Adrenal gland (tissue), 12 donors: Measurements from ENCODE around the gene PLEKHA5. TPM values are rescaled to one million over a fixed set of nuclear protein-coding genes. Genes with fewer than 3 reads are reported as not detected.
A peak's percentile ranks its signal among the peaks of the same experiment; 100 is the strongest.
"Not testable (repeated sequence)": the region's sequence is repeated elsewhere in the genome, so short reads cannot be mapped to it uniquely, and the experiment has no call there.

ENCODE experiments used
- DNase-seq, 7 donors: peaks; one replicate each; pipeline ENCODE4 v3.0.0-alpha.2; 2019 to 2020
- H3K27ac ChIP-seq, 5 donors: fragments of 200-600 bp; sonication (generic) in 4 of 5; 1 replicate in 3 of 5; 2 replicates in 2 of 5; pipeline versions ENCODE4 v1.5.1 to v1.8.0; 2016 to 2020; ENCODE audit warnings: mild to moderate bottlenecking in 1 of 5
- H3K27me3 ChIP-seq: fragments of 200-600 bp; 2 replicates; pipeline ENCODE4 v1.8.0; 2021
- H3K36me3 ChIP-seq, 2 donors: fragments of 200-600 bp; replicated peaks in 1 of 2; 1 replicate in 1 of 2; 2 replicates in 1 of 2; pipeline versions ENCODE4 v1.5.1 to v1.8.0; 2018 to 2022
- H3K4me1 ChIP-seq, 2 donors: fragments of 200-600 bp; replicated peaks in 1 of 2; 1 replicate in 1 of 2; 2 replicates in 1 of 2; pipeline versions ENCODE4 v1.5.1 to v1.8.0; 2018 to 2021
- H3K4me3 ChIP-seq, 4 donors: fragments of 200-600 bp; sonication (generic) in 3 of 4; one replicate each; pipeline ENCODE4 v1.5.1; 2016 to 2018
- H3K9me3 ChIP-seq, 3 donors: fragments of 200-600 bp; sonication (generic) in 1 of 3; replicated peaks in 1 of 3; 1 replicate in 2 of 3; 2 replicates in 1 of 3; pipeline versions ENCODE4 v1.5.1 to v1.8.0; 2016 to 2021
- POLR2A ChIP-seq, 2 donors: fragments of 450-650 bp; IDR thresholded peaks; one replicate each; pipeline ENCODE4 v1.6.1; 2017; ENCODE audit warnings: antibody characterized with exemption in 2 of 2, mild to moderate bottlenecking in 2 of 2, moderate library complexity in 1 of 2
- WGBS, 4 donors: extraction: QIAGEN DNeasy Blood & Tissue Kit in 2 of 4; methylation state at CpG; one replicate each; pipeline versions ENCODE4 v1.1.5 to v1.1.7; 2013 to 2017; 5-methylcytosine and 5-hydroxymethylcytosine counted together
- intact Hi-C, 2 donors: fragments of 100-400 bp; cut with DNase I; formaldehyde crosslinking; loops; one replicate each; pipeline versions ENCODE4 v1.14.1 to v1.15.0; 2022 to 2023
- polyA plus RNA-seq, 3 donors: library from polyadenylated mRNA; stranded (reverse); fragments of 200-250 nt in 2 of 3; fragments of 350-450 nt in 1 of 3; fragmentation: Illumina TruSeq in 1 of 3; extraction: RNeasy Lipid Tissue Mini Kit (QIAGEN cat#74804) in 1 of 3; gene quantifications; one replicate each; pipeline ENCODE4 v1.2.3, GENCODE V29; 2013 to 2014
- total RNA-seq, 9 donors: library from RNA; depleted of rRNA in 4 of 9; stranded (reverse); fragments of >200 nt in 4 of 9; fragments of 120-200 nt in 1 of 9; fragmentation: NEBNext Ultra II Directional in 1 of 9; extraction: Animal tissue kit (Norgen Biotek cat#: 25700) in 1 of 9; gene quantifications; one replicate each; pipeline versions ENCODE4 v1.1.0 to v1.2.4, GENCODE V29; 2013 to 2023
- TF ChIP-seq, protein P1 (sequence below), 6 experiments: fragments of 450-650 bp in 4 of 6; fragments of 200-600 bp in 2 of 6; sonication (generic) in 1 of 6; IDR thresholded peaks; 1 replicate in 5 of 6; 2 replicates in 1 of 6; pipeline versions ENCODE4 v1.5.1 to v1.8.0; 2016 to 2021; ENCODE audit warnings: antibody characterized with exemption in 6 of 6, mild to moderate bottlenecking in 2 of 6, moderate library complexity in 1 of 6
- donor health status: healthy with polysubstance abuse.
- donor health status: Bipolar disorder and iron deficiency.
- donor health status: DM: yes; HTN: yes; CAD: no.
- donor health status: DM: no; HTN: no; CAD: no.
- donor health status: DM: no; HTN: no; CAD: no.
- donor health status: DM: yes; HTN: yes; CAD: no.

The PLEKHA5 gene
- total and polyA plus RNA-seq, 12 donors: 26.1 to 165 (median 95.7) TPM

- intact Hi-C loops: no loop called here
- DNase-seq: no peak
- TF ChIP-seq, protein P1, sequence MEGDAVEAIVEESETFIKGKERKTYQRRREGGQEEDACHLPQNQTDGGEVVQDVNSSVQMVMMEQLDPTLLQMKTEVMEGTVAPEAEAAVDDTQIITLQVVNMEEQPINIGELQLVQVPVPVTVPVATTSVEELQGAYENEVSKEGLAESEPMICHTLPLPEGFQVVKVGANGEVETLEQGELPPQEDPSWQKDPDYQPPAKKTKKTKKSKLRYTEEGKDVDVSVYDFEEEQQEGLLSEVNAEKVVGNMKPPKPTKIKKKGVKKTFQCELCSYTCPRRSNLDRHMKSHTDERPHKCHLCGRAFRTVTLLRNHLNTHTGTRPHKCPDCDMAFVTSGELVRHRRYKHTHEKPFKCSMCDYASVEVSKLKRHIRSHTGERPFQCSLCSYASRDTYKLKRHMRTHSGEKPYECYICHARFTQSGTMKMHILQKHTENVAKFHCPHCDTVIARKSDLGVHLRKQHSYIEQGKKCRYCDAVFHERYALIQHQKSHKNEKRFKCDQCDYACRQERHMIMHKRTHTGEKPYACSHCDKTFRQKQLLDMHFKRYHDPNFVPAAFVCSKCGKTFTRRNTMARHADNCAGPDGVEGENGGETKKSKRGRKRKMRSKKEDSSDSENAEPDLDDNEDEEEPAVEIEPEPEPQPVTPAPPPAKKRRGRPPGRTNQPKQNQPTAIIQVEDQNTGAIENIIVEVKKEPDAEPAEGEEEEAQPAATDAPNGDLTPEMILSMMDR (IDR thresholded peaks at IDR 0.05): no peak
- TF ChIP-seq POLR2A (IDR thresholded peaks at IDR 0.05): no peak
- WGBS, 4 donors: 85 to 91% (median 90%) methylated on average over 4 of the region's 4 CpGs
- H3K4me1 ChIP-seq: no peaks in the 10 kb centered on the region
- no peak overlapping the region for H3K27ac ChIP-seq
- no peaks in the 10 kb centered on the region for H3K36me3 ChIP-seq
- H3K4me3 ChIP-seq: no peak overlapping the region
- H3K9me3 ChIP-seq: no peaks in the 10 kb centered on the region
- H3K27me3 ChIP-seq: no peaks in the 10 kb centered on the region
These were observed 45.0 kb upstream of the PLEKHA5 start for GRCh38 chr12:19084547-19084946.

GRCh38 chr12:19085090-19085489, 44.4 kb upstream of the PLEKHA5 start:
- no peak for TF ChIP-seq POLR2A (IDR thresholded peaks at IDR 0.05)
- TF ChIP-seq, protein P1 (IDR thresholded peaks at IDR 0.05): no peak
- WGBS, 4 donors: 78 to 89% (median 82%) methylated on average over 2 of the region's 2 CpGs
- H3K4me1 ChIP-seq: no peaks in the 10 kb centered on the region

GRCh38 chr12:19088606-19089005, 40.9 kb upstream of the PLEKHA5 start:
- intact Hi-C loops: no loop called here
- H3K27me3 ChIP-seq: no peaks in the 10 kb centered on the region
- no peak overlapping the region for H3K4me3 ChIP-seq
- no peak for DNase-seq
- no peak overlapping the region for H3K27ac ChIP-seq
- H3K36me3 ChIP-seq: no peaks in the 10 kb centered on the region
- no peak for TF ChIP-seq POLR2A (IDR thresholded peaks at IDR 0.05)
- TF ChIP-seq, protein P1 (IDR thresholded peaks at IDR 0.05): no peak
- WGBS, 4 donors: 93 to 99% (median 96%) methylated on average over 3 of the region's 3 CpGs
- H3K9me3 ChIP-seq: no peaks in the 10 kb centered on the region
- H3K4me1 ChIP-seq: no peaks in the 10 kb centered on the region

More at GRCh38 chr12:19085090-19085489, 44.4 kb upstream of the PLEKHA5 start:
- peak in 1 of 7 donors; percentile 7 for DNase-seq
- no peaks in the 10 kb centered on the region for H3K36me3 ChIP-seq
- H3K9me3 ChIP-seq: no peaks in the 10 kb centered on the region
- intact Hi-C loops: no loop called here
- no peak overlapping the region for H3K4me3 ChIP-seq
- no peaks in the 10 kb centered on the region for H3K27me3 ChIP-seq
- no peak overlapping the region for H3K27ac ChIP-seq

- H3K27ac ChIP-seq, DNase-seq, H3K36me3 ChIP-seq, intact Hi-C loops, H3K4me1 ChIP-seq, H3K4me3 ChIP-seq, H3K27me3 ChIP-seq, H3K9me3 ChIP-seq: not testable (repeated sequence)
- 82 to 97% (median 93%) methylated on average over 2 to 4 of the region's 4 CpGs for WGBS, 4 donors
These were observed 37.1 kb upstream of the PLEKHA5 start for GRCh38 chr12:19092482-19092881.

DNA sequence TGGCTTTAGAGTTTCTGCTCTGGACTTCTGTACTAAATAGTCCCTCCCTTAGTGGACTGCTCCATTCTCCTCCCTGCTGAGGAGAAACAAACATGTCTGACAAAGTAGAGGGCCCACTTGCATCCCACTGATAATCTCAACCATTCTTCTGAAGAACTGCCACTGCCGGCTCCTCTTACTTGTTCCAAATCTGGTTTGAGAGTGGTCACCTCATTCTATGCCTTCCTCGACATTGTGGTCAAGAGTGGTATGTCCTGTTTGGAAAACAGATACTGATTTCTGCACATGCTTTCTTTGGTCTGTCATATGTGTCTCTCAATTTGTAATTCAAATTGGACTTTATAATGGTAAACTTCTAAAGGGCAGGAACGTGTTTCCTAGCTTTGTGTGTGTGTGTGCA, 36.3 kb upstream of the PLEKHA5 start:
- TF ChIP-seq POLR2A (IDR thresholded peaks at IDR 0.05): no peak
- TF ChIP-seq, protein P1 (IDR thresholded peaks at IDR 0.05): no peak
- no peak for DNase-seq
- 85 to 96% (median 90%) methylated on average over 3 of the region's 3 CpGs for WGBS, 4 donors

More for the DNA sequence above, 36.3 kb upstream of the PLEKHA5 start:
- Histone ChIP-seq H3K36me3 (no peaks in the 10 kb centered on the region), H3K4me3 (no peak overlapping the region), H3K4me1 (peaks cover 0 to 6% of the 10 kb centered on the region in 2 donors), H3K9me3 (no peaks in the 10 kb centered on the region), H3K27ac (no peak overlapping the region), H3K27me3 (no peaks in the 10 kb centered on the region)
- intact Hi-C loops: no loop called here
